HCT116 (cell line): Measurements from ENCODE around the gene ADAM8. TPM values are rescaled to one million over a fixed set of nuclear protein-coding genes. Genes with fewer than 3 reads are reported as not detected.

ENCODE experiments used
- ATAC-seq: fragments of 200-7000 bp; cut with Tn5 transposase; 2 replicates; pipeline ENCODE4 v1.9.1; 2020; ENCODE audit warnings: mild to moderate bottlenecking, moderate library complexity
- BruUV-seq: library from RNA; stranded (reverse); fragments of 400-500 nt; replicated peaks from 2 replicates; lab custom pipeline; 2021; lab: Mats Ljungman, UMichigan
- CTCF ChIA-PET: fragments of 300-600 bp; sonication (Branson Sonifier 250); formaldehyde crosslinking; loops from one replicate; lab custom pipeline; 2021; ENCODE audit warnings: antibody characterized with exemption; lab: Charles Lee
- POLR2A ChIA-PET: fragments of 300-600, 350-600 bp; sonication (Branson Sonifier 250); formaldehyde crosslinking; loops from one replicate; lab custom pipeline; 2021; ENCODE audit warnings: antibody characterized with exemption; lab: Charles Lee
- RAD21 ChIA-PET, 2 experiments: fragments of 300-600 bp; sonication (Branson Sonifier 250); formaldehyde crosslinking; loops; one replicate each; lab custom pipeline; 2023; ENCODE audit warnings: low total read pairs in 2 of 2; ENCODE audit not compliant: uncharacterized antibody in 2 of 2, unreplicated experiment in 2 of 2, low non-redundant PET in 1 of 2; lab: Charles Lee
- DNase-seq: peaks from one replicate; pipeline ENCODE4 v3.0.0-alpha.2; 2010; ENCODE audit warnings: low read depth, low spot score
- H2AFZ ChIP-seq: fragments of 200-600 bp; shearing (Covaris generic), sonication (generic); 2 replicates; pipeline ENCODE4 v1.6.1; 2017; ENCODE audit warnings: low read depth, mixed run types, mixed read lengths, antibody characterized with exemption, low read length; ENCODE audit not compliant: poor library complexity, severe bottlenecking
- H3K27ac ChIP-seq: 2 replicates; pipeline ENCODE4 v1.5.1; 2012; ENCODE audit warnings: low read depth, low read length
- H3K27me3 ChIP-seq: fragments of 200-600 bp; sonication (generic); 2 replicates; pipeline ENCODE4 v1.6.1; 2016; ENCODE audit warnings: mixed run types, low read length, mixed read lengths; ENCODE audit not compliant: insufficient read depth
- H3K36me3 ChIP-seq, 2 experiments: fragments of 200-500 bp in 1 of 2; fragments of 200-600 bp in 1 of 2; sonication (Bioruptor generic) in 1 of 2; sonication (generic) in 1 of 2; 2 replicates each; pipeline versions ENCODE4 v1.5.1 to v1.6.1; 2014 to 2016; ENCODE audit warnings: low read length in 2 of 2, inconsistent platforms in 1 of 2, mixed read lengths in 1 of 2, mixed run types in 1 of 2; ENCODE audit not compliant: insufficient read depth in 2 of 2, control insufficient read depth in 1 of 2
- H3K4me1 ChIP-seq, 2 experiments: fragments of 200-600 bp in 1 of 2; sonication (generic) in 1 of 2; 2 replicates each; pipeline versions ENCODE4 v1.5.1 to v1.6.1; 2012 to 2017; ENCODE audit warnings: low read length in 2 of 2, inconsistent platforms in 1 of 2, mild to moderate bottlenecking in 1 of 2, mixed read lengths in 1 of 2, mixed run types in 1 of 2, moderate library complexity in 1 of 2; ENCODE audit not compliant: insufficient read depth in 2 of 2, control insufficient read depth in 1 of 2
- H3K4me2 ChIP-seq: fragments of 200-600 bp; sonication (generic); 2 replicates; pipeline ENCODE4 v1.6.1; 2017; ENCODE audit warnings: mixed run types, low read length, mixed read lengths
- H3K4me3 ChIP-seq, 2 experiments: fragments of 200-600 bp in 1 of 2; sonication (generic) in 1 of 2; replicated peaks in 1 of 2; 2 replicates each; pipeline ENCODE4 v1.5.1; 2011 to 2016; ENCODE audit warnings: low read length in 2 of 2, control low read depth in 1 of 2, low read depth in 1 of 2, mild to moderate bottlenecking in 1 of 2, mixed read lengths in 1 of 2, mixed run types in 1 of 2
- H3K79me2 ChIP-seq: fragments of 200-600 bp; sonication (generic); 2 replicates; pipeline ENCODE4 v1.6.1; 2017; ENCODE audit warnings: mild to moderate bottlenecking, mixed run types, low read length, moderate library complexity, mixed read lengths; ENCODE audit not compliant: insufficient read depth
- H3K9ac ChIP-seq: fragments of 200-600 bp; sonication (generic); 2 replicates; pipeline ENCODE4 v1.6.1; 2016; ENCODE audit warnings: low read length, mixed read lengths
- H3K9me2 ChIP-seq: fragments of 200-600 bp; sonication (generic), shearing (Covaris generic); 2 replicates; pipeline ENCODE4 v1.6.1; 2017; ENCODE audit warnings: mixed run types, mild to moderate bottlenecking, moderate library complexity; ENCODE audit not compliant: insufficient read depth
- H3K9me3 ChIP-seq, 2 experiments: fragments of 200-500 bp in 1 of 2; fragments of 200-600 bp in 1 of 2; sonication (Bioruptor generic) in 1 of 2; sonication (generic) in 1 of 2; 2 replicates each; pipeline ENCODE4 v1.6.1; 2014 to 2017; ENCODE audit warnings: low read length in 2 of 2, mixed read lengths in 2 of 2, inconsistent platforms in 1 of 2, low read depth in 1 of 2, mild to moderate bottlenecking in 1 of 2, mixed run types in 1 of 2, moderate library complexity in 1 of 2; ENCODE audit not compliant: control insufficient read depth in 1 of 2, insufficient read depth in 1 of 2
- H4K20me1 ChIP-seq: fragments of 200-600 bp; sonication (generic), shearing (Covaris generic); 2 replicates; pipeline ENCODE4 v1.6.1; 2017; ENCODE audit warnings: mixed run types, mild to moderate bottlenecking, moderate library complexity; ENCODE audit not compliant: insufficient read depth
- ATF3 ChIP-seq: IDR thresholded peaks from 2 replicates; pipeline ENCODE4 v1.6.1; 2012
- CBX3 ChIP-seq: IDR thresholded peaks from 2 replicates; pipeline ENCODE4 v1.6.1; 2012; ENCODE audit warnings: low read depth
- CTCF ChIP-seq, 3 experiments: fragments of 200-600 bp in 1 of 3; sonication (generic) in 1 of 3; IDR thresholded peaks in 2 of 3; conservative IDR thresholded peaks in 1 of 3; 2 replicates each; pipeline ENCODE4 v1.5.1; 2012 to 2017; ENCODE audit warnings: low read depth in 2 of 3, low read length in 2 of 3, antibody characterized with exemption in 1 of 3, borderline replicate concordance in 1 of 3, control low read depth in 1 of 3, mild to moderate bottlenecking in 1 of 3, mixed read lengths in 1 of 3, mixed run types in 1 of 3, moderate library complexity in 1 of 3; ENCODE audit not compliant: insufficient read depth in 1 of 3
- EGR1 ChIP-seq: IDR thresholded peaks from 2 replicates; pipeline ENCODE4 v1.6.1; 2012; ENCODE audit warnings: low read depth
- ELF1 ChIP-seq: IDR thresholded peaks from 2 replicates; pipeline ENCODE4 v1.6.1; 2012; ENCODE audit warnings: low read depth, borderline replicate concordance
- EZH2 ChIP-seq: fragments of 200-600 bp; sonication (generic); IDR thresholded peaks from 2 replicates; pipeline ENCODE4 v1.6.1; 2017; ENCODE audit warnings: antibody characterized with exemption, mixed run types
- REST ChIP-seq: IDR thresholded peaks from 2 replicates; pipeline ENCODE4 v1.6.1; 2012; ENCODE audit warnings: low read depth
- SIN3A ChIP-seq: IDR thresholded peaks from 2 replicates; pipeline ENCODE4 v1.6.1; 2012; ENCODE audit warnings: low read depth
- SRF ChIP-seq: IDR thresholded peaks from 2 replicates; pipeline ENCODE4 v1.6.1; 2012; ENCODE audit warnings: low read depth
- YY1 ChIP-seq: IDR thresholded peaks from 2 replicates; pipeline ENCODE4 v1.6.1; 2011; ENCODE audit warnings: low read length, low read depth, moderate library complexity, mild to moderate bottlenecking; ENCODE audit not compliant: insufficient replicate concordance; ENCODE audit errors: extremely low read depth
- ZBTB33 ChIP-seq: IDR thresholded peaks from 2 replicates; pipeline ENCODE4 v1.6.1; 2011; ENCODE audit warnings: mild to moderate bottlenecking, low read length, moderate library complexity; ENCODE audit not compliant: insufficient replicate concordance; ENCODE audit errors: extremely low read depth
- ZFX ChIP-seq: fragments of 450-650 bp; IDR thresholded peaks from 2 replicates; pipeline ENCODE4 v1.6.1; 2017
- intact Hi-C: fragments of 100-400 bp; cut with micrococcal nuclease; formaldehyde crosslinking; loops from 2 replicates; pipeline ENCODE4 v1.10.0; 2022
- total RNA-seq: library from RNA; stranded (reverse); gene quantifications from one replicate; pipeline ENCODE4 v1.2.1, GENCODE V29; 2021; ENCODE audit not compliant: unreplicated experiment

The ADAM8 gene
- total RNA-seq, 1 experiment from 2014 or later, result 4.1 TPM

- TF ChIP-seq REST (no peak), CTCF (IDR thresholded peaks at IDR 0.05 in 2 of 3, conservative IDR thresholded peaks at IDR 0.05 in 1 of 3; ENCODE audit: borderline replicate concordance in 1 of 3, insufficient read depth in 1 of 3, low read depth in 2 of 3, low read length in 2 of 3) (no peak), CBX3 (no peak), SIN3A (no peak)
Observed at GRCh38 chr10:133227256-133227655, 49.4 kb downstream of the ADAM8 start (continued).

GRCh38 chr10:133226251-133226808, 50.3 kb downstream of the ADAM8 start:
- Histone ChIP-seq H3K4me3 (no peak overlapping the region), H2AFZ (no peak overlapping the region), H3K27me3 (no peaks in the 10 kb centered on the region), H3K9me3 (no peaks in the 10 kb centered on the region), H3K9ac (no peak overlapping the region), H3K4me1 (no peaks in the 10 kb centered on the region), H3K27ac (no peak overlapping the region), H3K36me3 (no peaks in the 10 kb centered on the region), H3K9me2 (no peaks in the 10 kb centered on the region), H4K20me1 (no peaks in the 10 kb centered on the region), H3K4me2 (no peak overlapping the region), H3K79me2 (no peaks in the 10 kb centered on the region)
- POLR2A ChIA-PET, result no interaction called here
- intact Hi-C loops, result no loop called here
- no TSS peak for BruUV-seq
- DNase-seq (no peak), ATAC-seq (no peak)
- RAD21 ChIA-PET, result no interaction called here
- TF ChIP-seq EGR1 (no peak), SRF (no peak), ZBTB33 (no peak), CTCF (IDR thresholded peaks at IDR 0.05 in 2 of 3, conservative IDR thresholded peaks at IDR 0.05 in 1 of 3; ENCODE audit: borderline replicate concordance in 1 of 3, insufficient read depth in 1 of 3, low read depth in 2 of 3, low read length in 2 of 3) (no peak), ATF3 (no peak), YY1 (no peak), ELF1 (no peak), ZFX (no peak), SIN3A (no peak), EZH2 (no peak)
- CTCF ChIA-PET, result no interaction called here
